H9 (cell line): ENCODE measurements around the gene S100A3. TPM values are rescaled to one million over a fixed set of nuclear protein-coding genes. Genes with fewer than 3 reads are reported as not detected.
A peak's percentile ranks its signal among the peaks of the same experiment; 100 is the strongest.

ENCODE experiments used
- DNase-seq: peaks from one replicate; pipeline ENCODE4 v3.0.0-alpha.2; 2017
- H2AFZ ChIP-seq: one replicate; pipeline ENCODE4 v1.6.1; 2013; ENCODE audit warnings: mild to moderate bottlenecking, low read length, control low read depth, moderate library complexity
- H2AK5ac ChIP-seq: 2 replicates; pipeline ENCODE4 v1.6.1; 2013; ENCODE audit warnings: low read length, control low read depth, mixed read lengths; ENCODE audit not compliant: insufficient read length
- H2BK120ac ChIP-seq: one replicate; pipeline ENCODE4 v1.6.1; 2013; ENCODE audit warnings: low read depth, mild to moderate bottlenecking, low read length, control low read depth, inconsistent platforms; ENCODE audit not compliant: poor library complexity, severe bottlenecking
- H2BK12ac ChIP-seq: 2 replicates; pipeline ENCODE4 v1.6.1; 2013; ENCODE audit warnings: low read length, control low read depth, mixed read lengths, low read depth; ENCODE audit not compliant: insufficient read length
- H2BK15ac ChIP-seq: 2 replicates; pipeline ENCODE4 v1.6.1; 2013; ENCODE audit warnings: low read depth, low read length, control low read depth
- H2BK20ac ChIP-seq: one replicate; pipeline ENCODE4 v1.6.1; 2013; ENCODE audit warnings: low read depth, mild to moderate bottlenecking, low read length, control low read depth, inconsistent platforms; ENCODE audit not compliant: poor library complexity, severe bottlenecking
- H2BK5ac ChIP-seq: 2 replicates; pipeline ENCODE4 v1.6.1; 2013; ENCODE audit warnings: low read length, control low read depth, mixed read lengths; ENCODE audit not compliant: insufficient read length
- H3K14ac ChIP-seq: 2 replicates; pipeline ENCODE4 v1.6.1; 2013; ENCODE audit warnings: low read length, control low read depth; ENCODE audit not compliant: insufficient read depth
- H3K18ac ChIP-seq: 2 replicates; pipeline ENCODE4 v1.6.1; 2013; ENCODE audit warnings: low read depth, mild to moderate bottlenecking, mixed read lengths, low read length, control low read depth; ENCODE audit not compliant: insufficient read length
- H3K23ac ChIP-seq: 2 replicates; pipeline ENCODE4 v1.6.1; 2013; ENCODE audit warnings: low read length, control low read depth, mixed read lengths, low read depth; ENCODE audit not compliant: insufficient read length
- H3K23me2 ChIP-seq: 2 replicates; pipeline ENCODE4 v1.6.1; 2013; ENCODE audit warnings: low read depth, mild to moderate bottlenecking, mixed read lengths, low read length, control low read depth; ENCODE audit not compliant: insufficient read length, poor library complexity, severe bottlenecking
- H3K27ac ChIP-seq: 2 replicates; pipeline ENCODE4 v1.5.1; 2013; ENCODE audit warnings: low read length, control low read depth, mixed read lengths, low read depth; ENCODE audit not compliant: insufficient read length
- H3K27me3 ChIP-seq: 2 replicates; pipeline ENCODE4 v1.6.1; 2013; ENCODE audit warnings: low read length, control low read depth, inconsistent platforms; ENCODE audit not compliant: insufficient read depth
- H3K4ac ChIP-seq: 2 replicates; pipeline ENCODE4 v1.6.1; 2013; ENCODE audit warnings: low read depth, mild to moderate bottlenecking, control low read depth, inconsistent platforms, low read length, moderate library complexity
- H3K4me1 ChIP-seq: 2 replicates; pipeline ENCODE4 v1.6.1; 2013; ENCODE audit warnings: low read length, control low read depth, inconsistent platforms; ENCODE audit not compliant: insufficient read depth
- H3K4me2 ChIP-seq: 2 replicates; pipeline ENCODE4 v1.6.1; 2013; ENCODE audit warnings: low read length, control low read depth, mixed read lengths; ENCODE audit not compliant: insufficient read length, insufficient read depth
- H3K56ac ChIP-seq: 2 replicates; pipeline ENCODE4 v1.6.1; 2013; ENCODE audit warnings: low read depth, mild to moderate bottlenecking, mixed read lengths, low read length, control low read depth; ENCODE audit not compliant: insufficient read length
- H3K79me1 ChIP-seq: 2 replicates; pipeline ENCODE4 v1.6.1; 2013; ENCODE audit warnings: low read depth, mild to moderate bottlenecking, moderate library complexity, low read length, control low read depth, inconsistent platforms; ENCODE audit not compliant: insufficient read depth, poor library complexity, severe bottlenecking
- H3K79me2 ChIP-seq: 2 replicates; pipeline ENCODE4 v1.6.1; 2013; ENCODE audit warnings: low read length, control low read depth, inconsistent platforms; ENCODE audit not compliant: insufficient read depth
- H3K9ac ChIP-seq: 2 replicates; pipeline ENCODE4 v1.6.1; 2013; ENCODE audit warnings: low read length, control low read depth, mixed read lengths; ENCODE audit not compliant: insufficient read length; ENCODE audit errors: extremely low read depth
- H3K9me3 ChIP-seq: one replicate; pipeline ENCODE4 v1.6.1; 2013; ENCODE audit warnings: low read depth, low read length, inconsistent platforms; ENCODE audit not compliant: control insufficient read depth
- H3T11ph ChIP-seq: one replicate; pipeline ENCODE4 v1.6.1; 2013; ENCODE audit warnings: mild to moderate bottlenecking, low read length, control low read depth, inconsistent platforms
- H4K20me1 ChIP-seq: one replicate; pipeline ENCODE4 v1.6.1; 2013; ENCODE audit not compliant: control insufficient read depth, insufficient read length, insufficient read depth
- H4K5ac ChIP-seq: 2 replicates; pipeline ENCODE4 v1.6.1; 2013; ENCODE audit warnings: low read depth, mild to moderate bottlenecking, mixed read lengths, low read length, control low read depth; ENCODE audit not compliant: insufficient read length
- H4K8ac ChIP-seq: replicated peaks from 2 replicates; pipeline ENCODE4 v1.6.1; 2013; ENCODE audit warnings: low read length, control low read depth, mixed read lengths, low read depth; ENCODE audit not compliant: insufficient read length
- H4K91ac ChIP-seq: 2 replicates; pipeline ENCODE4 v1.6.1; 2013; ENCODE audit warnings: low read depth, mild to moderate bottlenecking, moderate library complexity, mixed read lengths, low read length, control low read depth; ENCODE audit not compliant: insufficient read length
- H3K27ac Mint-ChIP-seq, 3 experiments: 2 replicates in 2 of 3; 3 replicates in 1 of 3; pipeline ENCODE4 v1.8.0; 2020 to 2021; ENCODE audit warnings: mixed read lengths in 3 of 3, mild to moderate bottlenecking in 1 of 3, moderate library complexity in 1 of 3
- H3K27me3 Mint-ChIP-seq: 2 replicates; pipeline ENCODE4 v1.8.0; 2021; ENCODE audit warnings: low read depth, mild to moderate bottlenecking, moderate library complexity, mixed read lengths
- H3K36me3 Mint-ChIP-seq, 3 experiments: 2 replicates in 2 of 3; 3 replicates in 1 of 3; pipeline ENCODE4 v1.8.0; 2020 to 2021; ENCODE audit warnings: low read depth in 3 of 3, mixed read lengths in 3 of 3; ENCODE audit not compliant: insufficient read depth in 1 of 3
- H3K4me1 Mint-ChIP-seq, 2 experiments: 2 replicates each; pipeline ENCODE4 v1.8.0; 2020; ENCODE audit warnings: mixed read lengths in 2 of 2
- H3K4me3 Mint-ChIP-seq, 2 experiments: 2 replicates in 1 of 2; 3 replicates in 1 of 2; pipeline ENCODE4 v1.8.0; 2020 to 2021; ENCODE audit warnings: mild to moderate bottlenecking in 2 of 2, mixed read lengths in 2 of 2, moderate library complexity in 1 of 2
- H3K9me3 Mint-ChIP-seq, 2 experiments: 2 replicates in 1 of 2; 3 replicates in 1 of 2; pipeline ENCODE4 v1.8.0; 2020; ENCODE audit warnings: mild to moderate bottlenecking in 2 of 2, mixed read lengths in 2 of 2, moderate library complexity in 1 of 2
- WGBS: extraction: QIAGEN DNeasy Blood & Tissue Kit; methylation state at CpG from one replicate; pipeline ENCODE4 v1.1.7; 2013; ENCODE audit warnings: missing lambda C conversion rate, low lambda C conversion rate, mixed read lengths; ENCODE audit not compliant: insufficient read length; ENCODE audit errors: extremely low coverage; 5-methylcytosine and 5-hydroxymethylcytosine counted together
- total RNA-seq: library from RNA; stranded (reverse); gene quantifications from 2 replicates; pipeline ENCODE4 v1.2.1, GENCODE V29; 2021
- TF ChIP-seq, protein P1 (sequence below): fragments of 200-600 bp; sonication (generic); conservative IDR thresholded peaks from 3 replicates; pipeline ENCODE4 v1.8.0; 2021; ENCODE audit warnings: antibody characterized with exemption, mild to moderate bottlenecking

Gene S100A3
- total RNA-seq, 1 experiment from 2014 or later, result not detected

DNA sequence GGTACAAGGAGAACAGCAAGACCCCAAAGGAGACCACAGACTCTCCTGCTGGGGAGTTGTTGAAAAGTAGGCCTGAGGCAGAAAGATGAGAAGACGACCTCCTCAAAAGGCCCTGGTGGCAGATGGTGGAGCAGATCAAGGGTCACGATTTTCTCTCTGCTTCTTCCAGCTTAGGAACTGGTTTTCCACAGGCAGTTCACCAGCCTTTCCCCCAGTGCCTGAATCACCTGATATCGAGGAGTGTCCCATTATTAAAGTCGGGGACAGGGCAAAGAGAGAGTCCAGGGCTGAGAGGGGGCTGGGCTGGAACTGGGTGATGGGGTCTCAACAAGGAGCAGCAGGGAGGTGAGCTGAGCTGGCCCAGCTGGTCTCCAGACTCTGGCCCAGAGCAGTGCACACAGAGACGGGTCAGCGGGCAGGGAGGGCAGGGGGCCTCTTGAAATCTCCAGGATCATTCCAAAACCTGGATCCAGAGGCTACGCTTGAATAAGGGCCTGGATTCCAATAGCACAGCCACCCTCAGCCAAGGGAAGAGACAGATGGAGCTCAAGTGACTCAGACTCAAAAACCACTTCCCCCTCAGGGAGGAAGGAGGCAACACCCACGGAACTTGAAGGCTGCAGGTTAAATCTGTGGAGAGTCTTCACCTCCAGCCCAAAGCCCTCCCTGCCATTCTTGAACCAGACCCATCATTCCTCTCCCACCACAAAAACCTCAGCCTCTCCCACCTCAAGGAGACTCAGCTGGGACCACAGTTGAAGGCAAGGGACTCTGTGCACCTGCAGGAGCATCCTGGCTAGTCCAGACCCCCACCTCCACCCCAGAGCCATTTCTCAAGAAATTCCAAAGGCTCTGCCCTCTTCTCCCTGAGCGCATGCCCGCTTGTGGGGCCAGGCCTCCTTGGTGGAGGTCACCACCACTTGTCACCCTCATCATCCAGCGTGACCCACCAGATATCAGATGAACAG lies 8.4 kb downstream of the S100A3 start, which contains the start of gene S100A5:
Gene S100A5, minus strand, starts transcription at position 541 of the 968 bp plus-strand sequence. CDS start 743 bp downstream, outside the sequence.
- Histone ChIP-seq H4K91ac (no peak within 1 kb of the TSS), H3K9me3 (no peaks in the 10 kb centered on the region), H3K4ac (no peak within 1 kb of the TSS), H2AFZ (no peak within 1 kb of the TSS), H3K79me2 (no peaks in the 10 kb centered on the region), H2BK120ac (no peak within 1 kb of the TSS), H3K4me2 (no peak within 1 kb of the TSS), H4K20me1 (no peaks in the 10 kb centered on the region), H4K8ac (no peak within 1 kb of the TSS), H4K5ac (no peak within 1 kb of the TSS), H3K4me1 (peaks cover 8% of the 10 kb centered on the region; the same call in 1 of the 2 replicates), H3K9ac (no peak within 1 kb of the TSS), H2BK12ac (no peak within 1 kb of the TSS), H2AK5ac (no peak within 1 kb of the TSS), H3K23ac (no peak within 1 kb of the TSS), H3K27ac (no peak within 1 kb of the TSS), H3K79me1 (no peaks in the 10 kb centered on the region), H3K18ac (no peak within 1 kb of the TSS), H2BK20ac (no peak within 1 kb of the TSS), H3T11ph (no peak within 1 kb of the TSS), H3K27me3 (no peaks in the 10 kb centered on the region), H2BK15ac (no peak within 1 kb of the TSS), H3K14ac (no peak within 1 kb of the TSS; the same call in 1 of the 2 replicates), H3K23me2 (no peaks in the 10 kb centered on the region), H3K56ac (no peak within 1 kb of the TSS), H2BK5ac (no peak within 1 kb of the TSS)
- Mint-ChIP-seq H3K27me3 (peaks cover 3% of the 10 kb centered on the region), H3K9me3 (no peaks in the 10 kb centered on the region), H3K4me3 (no peak within 1 kb of the TSS), H3K4me1 (peaks cover 28 to 39% of the 10 kb centered on the region in 2 experiments), H3K27ac (peak within 1 kb of the TSS in 1 of 3 experiments; percentile 70; a peak in 2 of 7 replicates), H3K36me3 (no peaks in the 10 kb centered on the region; a peak in 1 of 7 replicates)
- TF ChIP-seq, protein P1, sequence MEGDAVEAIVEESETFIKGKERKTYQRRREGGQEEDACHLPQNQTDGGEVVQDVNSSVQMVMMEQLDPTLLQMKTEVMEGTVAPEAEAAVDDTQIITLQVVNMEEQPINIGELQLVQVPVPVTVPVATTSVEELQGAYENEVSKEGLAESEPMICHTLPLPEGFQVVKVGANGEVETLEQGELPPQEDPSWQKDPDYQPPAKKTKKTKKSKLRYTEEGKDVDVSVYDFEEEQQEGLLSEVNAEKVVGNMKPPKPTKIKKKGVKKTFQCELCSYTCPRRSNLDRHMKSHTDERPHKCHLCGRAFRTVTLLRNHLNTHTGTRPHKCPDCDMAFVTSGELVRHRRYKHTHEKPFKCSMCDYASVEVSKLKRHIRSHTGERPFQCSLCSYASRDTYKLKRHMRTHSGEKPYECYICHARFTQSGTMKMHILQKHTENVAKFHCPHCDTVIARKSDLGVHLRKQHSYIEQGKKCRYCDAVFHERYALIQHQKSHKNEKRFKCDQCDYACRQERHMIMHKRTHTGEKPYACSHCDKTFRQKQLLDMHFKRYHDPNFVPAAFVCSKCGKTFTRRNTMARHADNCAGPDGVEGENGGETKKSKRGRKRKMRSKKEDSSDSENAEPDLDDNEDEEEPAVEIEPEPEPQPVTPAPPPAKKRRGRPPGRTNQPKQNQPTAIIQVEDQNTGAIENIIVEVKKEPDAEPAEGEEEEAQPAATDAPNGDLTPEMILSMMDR, result no peak
- WGBS, result no CpG with 5 or more reads among the region's 11 CpGs
- no peak for DNase-seq
